GM18951 (cell line): ENCODE results near the gene MED12L.

Experiments used
- POLR2A ChIP-seq: IDR thresholded peaks from 4 replicates; pipeline ENCODE4 v1.6.1; 2011; ENCODE audit warnings: mild to moderate bottlenecking; ENCODE audit not compliant: insufficient read length, insufficient read depth; ENCODE audit errors: extremely low read depth
- in situ Hi-C: fragments of 300-500 bp; cut with MboI; formaldehyde crosslinking; loops from one replicate; pipeline ENCODE4 v1.12.0; 2022; ENCODE audit warnings: low sequenced_read_pairs, mixed read lengths, inconsistent platforms; ENCODE audit not compliant: unreplicated experiment

The MED12L gene

GRCh38 chr3:151155409-151156128 is 70.1 kb downstream of the MED12L start:
- no peak for TF ChIP-seq POLR2A
- in situ Hi-C loops, result no loop called here

- no peak for TF ChIP-seq POLR2A
- in situ Hi-C loops, result no loop called here
These were observed 71.3 kb downstream of the MED12L start for GRCh38 chr3:151156618-151157216.

GRCh38 chr3:151159806-151160205 is 74.3 kb downstream of the MED12L start:
- in situ Hi-C loops, result no loop called here
- no peak for TF ChIP-seq POLR2A

- in situ Hi-C loops, result loop anchor here (5.0 kb wide), 1 partner anchor 117 kb away; no protein-coding TSS in a partner anchor
- TF ChIP-seq POLR2A, result no peak
These were observed 79.8 kb downstream of the MED12L start for GRCh38 chr3:151165226-151165625.

GRCh38 chr3:151166161-151166560 is 80.7 kb downstream of the MED12L start:
- no peak for TF ChIP-seq POLR2A
- in situ Hi-C loops, result loop anchor here (5.0 kb wide), 1 partner anchor 116 kb away; no protein-coding TSS in a partner anchor

GRCh38 chr3:151168269-151169094 is 83.0 kb downstream of the MED12L start:
- no peak for TF ChIP-seq POLR2A
- in situ Hi-C loops, result loop anchor here (5.0 kb wide), 1 partner anchor 114 kb away; no protein-coding TSS in a partner anchor

GRCh38 chr3:151169262-151169947 is 83.9 kb downstream of the MED12L start:
- in situ Hi-C loops, result loop anchor here (5.0 kb wide), 1 partner anchor 113 kb away; no protein-coding TSS in a partner anchor
- TF ChIP-seq POLR2A, result no peak

GRCh38 chr3:151169948-151170679 is 84.7 kb downstream of the MED12L start:
- in situ Hi-C loops, result loop anchor here (5.0 kb wide), 2 partner anchors 57 to 112 kb away; no protein-coding TSS in a partner anchor

- no peak for TF ChIP-seq POLR2A
- in situ Hi-C loops, result loop anchor here (5.0 kb wide), 1 partner anchor 56 kb away; no protein-coding TSS in a partner anchor
These were observed 85.8 kb downstream of the MED12L start for GRCh38 chr3:151171145-151171757.

GRCh38 chr3:151174351-151174750 is 88.9 kb downstream of the MED12L start:
- in situ Hi-C loops, result loop anchor here (5.0 kb wide), 1 partner anchor 53 kb away; no protein-coding TSS in a partner anchor
- TF ChIP-seq POLR2A, result no peak

GRCh38 chr3:151175952-151176351 is 90.5 kb downstream of the MED12L start:
- TF ChIP-seq POLR2A, result no peak
- in situ Hi-C loops, result no loop called here
